Ovary (tissue), 3 donors: ENCODE results near the gene EEF1A2.

Experiments used
- POLR2A ChIP-seq: fragments of 450-650 bp; IDR thresholded peaks from one replicate; pipeline ENCODE4 v1.6.1; 2017; ENCODE audit warnings: antibody characterized with exemption, mild to moderate bottlenecking, moderate library complexity
- TF ChIP-seq, protein P1 (sequence below), 3 donors: fragments of 450-650 bp in 2 of 3; fragments of 200-600 bp in 1 of 3; IDR thresholded peaks; one replicate each; pipeline versions ENCODE4 v1.5.1 to v1.8.0; 2016 to 2022; ENCODE audit warnings: antibody characterized with exemption in 3 of 3, mild to moderate bottlenecking in 1 of 3
- donor health status: DM: no; HTN: no; CAD: no.

DNA sequence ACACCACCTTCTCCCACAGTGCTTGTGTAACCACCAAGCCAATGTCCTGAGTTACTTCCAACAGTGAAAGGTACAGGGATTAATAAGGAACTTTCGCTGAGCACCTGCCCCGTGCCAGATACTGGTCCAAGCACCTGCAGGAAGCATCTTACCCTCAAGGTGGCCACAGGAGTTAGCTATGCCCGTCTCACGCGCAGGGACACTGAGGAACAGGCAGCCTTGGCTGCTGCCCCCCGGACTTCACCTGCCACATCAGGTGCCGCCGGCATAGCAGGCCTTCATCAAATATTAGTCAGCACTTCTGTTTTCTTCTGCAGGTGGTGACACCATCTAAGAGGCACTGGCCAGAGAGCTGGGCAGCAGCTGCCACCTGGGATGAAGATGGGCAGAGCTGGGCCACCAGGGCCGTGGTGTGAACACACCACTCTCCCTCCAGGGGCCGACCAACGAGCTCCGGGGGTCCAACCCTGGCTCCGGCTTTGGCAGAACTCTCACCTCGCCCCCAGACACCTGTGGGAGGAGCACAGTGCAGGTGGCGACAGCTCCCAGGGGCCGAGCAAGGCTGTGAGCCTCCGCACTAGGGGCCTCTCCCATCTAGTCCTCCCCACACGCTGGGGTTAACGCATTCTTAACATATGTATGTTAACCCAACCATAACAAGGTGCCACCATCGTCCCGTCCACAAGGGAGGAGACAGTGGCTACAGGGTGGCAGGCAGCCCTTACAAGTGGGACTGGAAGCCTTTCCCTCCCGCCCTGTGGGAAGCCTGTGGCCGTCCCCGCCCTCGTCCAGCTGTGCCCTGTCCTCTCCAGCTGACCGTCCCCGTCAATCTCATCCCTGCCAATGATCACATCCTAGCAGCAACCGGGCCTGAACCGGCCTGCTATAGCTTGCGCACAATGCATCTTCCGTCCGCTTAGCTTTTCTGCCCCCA lies 18.8 kb upstream of the EEF1A2 start:
- TF ChIP-seq POLR2A, result no peak
- TF ChIP-seq, protein P1, sequence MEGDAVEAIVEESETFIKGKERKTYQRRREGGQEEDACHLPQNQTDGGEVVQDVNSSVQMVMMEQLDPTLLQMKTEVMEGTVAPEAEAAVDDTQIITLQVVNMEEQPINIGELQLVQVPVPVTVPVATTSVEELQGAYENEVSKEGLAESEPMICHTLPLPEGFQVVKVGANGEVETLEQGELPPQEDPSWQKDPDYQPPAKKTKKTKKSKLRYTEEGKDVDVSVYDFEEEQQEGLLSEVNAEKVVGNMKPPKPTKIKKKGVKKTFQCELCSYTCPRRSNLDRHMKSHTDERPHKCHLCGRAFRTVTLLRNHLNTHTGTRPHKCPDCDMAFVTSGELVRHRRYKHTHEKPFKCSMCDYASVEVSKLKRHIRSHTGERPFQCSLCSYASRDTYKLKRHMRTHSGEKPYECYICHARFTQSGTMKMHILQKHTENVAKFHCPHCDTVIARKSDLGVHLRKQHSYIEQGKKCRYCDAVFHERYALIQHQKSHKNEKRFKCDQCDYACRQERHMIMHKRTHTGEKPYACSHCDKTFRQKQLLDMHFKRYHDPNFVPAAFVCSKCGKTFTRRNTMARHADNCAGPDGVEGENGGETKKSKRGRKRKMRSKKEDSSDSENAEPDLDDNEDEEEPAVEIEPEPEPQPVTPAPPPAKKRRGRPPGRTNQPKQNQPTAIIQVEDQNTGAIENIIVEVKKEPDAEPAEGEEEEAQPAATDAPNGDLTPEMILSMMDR (IDR thresholded peaks at IDR 0.05), result no peak
